ENCODE results near the gene FAM174B.

DNA sequence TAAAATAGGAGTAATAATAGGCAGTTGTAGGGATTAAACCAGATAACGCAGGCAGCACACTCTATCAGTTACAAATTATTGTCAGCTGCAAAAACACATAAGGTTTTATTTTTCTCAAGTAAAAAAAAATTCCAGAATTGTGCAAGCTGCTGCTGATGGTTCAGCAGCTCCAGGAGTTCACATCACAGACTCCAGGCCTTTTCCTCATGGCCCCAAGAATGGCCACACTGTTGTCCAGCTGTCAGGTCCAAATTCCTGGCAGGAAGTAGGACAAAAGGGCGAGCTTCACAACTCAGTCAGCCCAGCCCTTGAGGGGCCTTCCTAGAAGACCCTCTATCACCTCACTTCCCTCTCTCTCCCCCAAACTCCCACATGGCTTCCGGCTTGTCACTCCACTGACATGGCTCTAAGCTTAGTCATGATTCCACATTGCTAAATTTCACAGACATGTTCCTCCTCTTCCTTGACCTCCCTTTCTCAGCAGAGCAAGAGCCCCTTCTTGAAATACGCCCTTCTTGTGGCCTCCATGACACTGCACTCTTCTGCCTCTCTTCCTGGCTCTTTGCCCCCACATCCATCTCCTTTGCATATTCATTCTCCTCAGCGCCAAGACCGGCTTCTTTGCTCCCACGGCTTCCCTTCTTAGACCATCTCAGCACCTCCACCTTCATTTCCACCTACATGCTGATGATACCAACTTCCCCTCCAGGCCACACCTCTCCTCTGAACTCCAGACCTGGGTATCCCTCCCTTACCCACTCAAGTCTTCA is 27.4 kb upstream of the FAM174B start:
- TF ChIP-seq, protein P1, sequence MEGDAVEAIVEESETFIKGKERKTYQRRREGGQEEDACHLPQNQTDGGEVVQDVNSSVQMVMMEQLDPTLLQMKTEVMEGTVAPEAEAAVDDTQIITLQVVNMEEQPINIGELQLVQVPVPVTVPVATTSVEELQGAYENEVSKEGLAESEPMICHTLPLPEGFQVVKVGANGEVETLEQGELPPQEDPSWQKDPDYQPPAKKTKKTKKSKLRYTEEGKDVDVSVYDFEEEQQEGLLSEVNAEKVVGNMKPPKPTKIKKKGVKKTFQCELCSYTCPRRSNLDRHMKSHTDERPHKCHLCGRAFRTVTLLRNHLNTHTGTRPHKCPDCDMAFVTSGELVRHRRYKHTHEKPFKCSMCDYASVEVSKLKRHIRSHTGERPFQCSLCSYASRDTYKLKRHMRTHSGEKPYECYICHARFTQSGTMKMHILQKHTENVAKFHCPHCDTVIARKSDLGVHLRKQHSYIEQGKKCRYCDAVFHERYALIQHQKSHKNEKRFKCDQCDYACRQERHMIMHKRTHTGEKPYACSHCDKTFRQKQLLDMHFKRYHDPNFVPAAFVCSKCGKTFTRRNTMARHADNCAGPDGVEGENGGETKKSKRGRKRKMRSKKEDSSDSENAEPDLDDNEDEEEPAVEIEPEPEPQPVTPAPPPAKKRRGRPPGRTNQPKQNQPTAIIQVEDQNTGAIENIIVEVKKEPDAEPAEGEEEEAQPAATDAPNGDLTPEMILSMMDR (IDR thresholded peaks at IDR 0.05) = no peak
- no peak for TF ChIP-seq POLR2A (IDR thresholded peaks at IDR 0.05)

Measured in testis (tissue), 2 donors.